CD8-positive, alpha-beta memory T cell (primary cell): ENCODE measurements around the gene POU2AF1. TPM values are rescaled to one million over a fixed set of nuclear protein-coding genes. Genes with fewer than 3 reads are reported as not detected.
A peak's percentile ranks its signal among the peaks of the same experiment; 100 is the strongest.

ENCODE experiments used
- CTCF ChIA-PET: fragments of 350-600 bp; sonication (Branson Sonifier 250); formaldehyde crosslinking; loops from one replicate; lab custom pipeline; 2021; ENCODE audit warnings: antibody characterized with exemption; lab: Charles Lee
- POLR2A ChIA-PET: fragments of 350-600 bp; sonication (Branson Sonifier 250); formaldehyde crosslinking; loops from one replicate; lab custom pipeline; 2021; ENCODE audit warnings: antibody characterized with exemption; lab: Charles Lee
- DNase-seq, 5 donors: peaks; one replicate each; pipeline versions ENCODE4 v3.0.0 to v3.0.0-alpha.2; 2020 to 2022; ENCODE audit warnings: mixed read lengths in 1 of 5
- H3K27ac ChIP-seq: one replicate; pipeline ENCODE4 v1.7.0; 2013; ENCODE audit warnings: low read depth, mild to moderate bottlenecking, low read length, moderate library complexity
- H3K27me3 ChIP-seq: 2 replicates; pipeline ENCODE4 v1.7.0; 2013; ENCODE audit warnings: low read length, mild to moderate bottlenecking; ENCODE audit not compliant: insufficient read depth, poor library complexity, severe bottlenecking
- H3K36me3 ChIP-seq: 2 replicates; pipeline ENCODE4 v1.7.0; 2013; ENCODE audit warnings: mild to moderate bottlenecking, low read length, moderate library complexity; ENCODE audit not compliant: insufficient read depth
- H3K4me1 ChIP-seq: 2 replicates; pipeline ENCODE4 v1.7.0; 2013; ENCODE audit warnings: mild to moderate bottlenecking, low read length, moderate library complexity; ENCODE audit not compliant: insufficient read depth
- H3K4me3 ChIP-seq: 2 replicates; pipeline ENCODE4 v1.7.0; 2013; ENCODE audit warnings: mild to moderate bottlenecking, low read length
- H3K9me3 ChIP-seq: 2 replicates; pipeline ENCODE4 v1.7.0; 2013; ENCODE audit warnings: mild to moderate bottlenecking, low read length
- H3K27ac Mint-ChIP-seq, 8 donors: one replicate each; pipeline ENCODE4 v1.8.0; 2020 to 2021; ENCODE audit warnings: mixed read lengths in 8 of 8, mild to moderate bottlenecking in 6 of 8, inconsistent platforms in 3 of 8, moderate library complexity in 3 of 8
- H3K27me3 Mint-ChIP-seq, 2 donors: one replicate each; pipeline ENCODE4 v1.8.0; 2020 to 2021; ENCODE audit warnings: mixed read lengths in 2 of 2, mild to moderate bottlenecking in 1 of 2, moderate library complexity in 1 of 2
- H3K36me3 Mint-ChIP-seq, 3 donors: one replicate each; pipeline ENCODE4 v1.8.0; 2020 to 2021; ENCODE audit warnings: mixed read lengths in 3 of 3, inconsistent platforms in 1 of 3, mild to moderate bottlenecking in 1 of 3
- H3K4me1 Mint-ChIP-seq, 3 donors: one replicate each; pipeline ENCODE4 v1.8.0; 2020 to 2021; ENCODE audit warnings: mixed read lengths in 3 of 3, inconsistent platforms in 1 of 3, mild to moderate bottlenecking in 1 of 3
- H3K4me3 Mint-ChIP-seq, 7 donors: one replicate each; pipeline ENCODE4 v1.8.0; 2020 to 2021; ENCODE audit warnings: mixed read lengths in 7 of 7, mild to moderate bottlenecking in 6 of 7, moderate library complexity in 4 of 7, inconsistent platforms in 2 of 7
- H3K9me3 Mint-ChIP-seq, 5 donors: one replicate each; pipeline ENCODE4 v1.8.0; 2020 to 2022; ENCODE audit warnings: mixed read lengths in 5 of 5, mild to moderate bottlenecking in 3 of 5, moderate library complexity in 2 of 5, inconsistent platforms in 1 of 5
- polyA plus RNA-seq: library from polyadenylated mRNA; unstranded; fragments of 300-500 nt; fragmentation: Illumina TruSeq; gene quantifications from one replicate; pipeline ENCODE4 v1.2.3, GENCODE V29; 2021
- total RNA-seq, 2 experiments: library from RNA; stranded (reverse); gene quantifications; one replicate each; pipeline ENCODE4 v1.2.3, GENCODE V29; 2021

POU2AF1 gene
- total and polyA plus RNA-seq, 3 experiments from 2014 or later = 1.5 to 2.3 TPM; not detected in 1

DNA sequence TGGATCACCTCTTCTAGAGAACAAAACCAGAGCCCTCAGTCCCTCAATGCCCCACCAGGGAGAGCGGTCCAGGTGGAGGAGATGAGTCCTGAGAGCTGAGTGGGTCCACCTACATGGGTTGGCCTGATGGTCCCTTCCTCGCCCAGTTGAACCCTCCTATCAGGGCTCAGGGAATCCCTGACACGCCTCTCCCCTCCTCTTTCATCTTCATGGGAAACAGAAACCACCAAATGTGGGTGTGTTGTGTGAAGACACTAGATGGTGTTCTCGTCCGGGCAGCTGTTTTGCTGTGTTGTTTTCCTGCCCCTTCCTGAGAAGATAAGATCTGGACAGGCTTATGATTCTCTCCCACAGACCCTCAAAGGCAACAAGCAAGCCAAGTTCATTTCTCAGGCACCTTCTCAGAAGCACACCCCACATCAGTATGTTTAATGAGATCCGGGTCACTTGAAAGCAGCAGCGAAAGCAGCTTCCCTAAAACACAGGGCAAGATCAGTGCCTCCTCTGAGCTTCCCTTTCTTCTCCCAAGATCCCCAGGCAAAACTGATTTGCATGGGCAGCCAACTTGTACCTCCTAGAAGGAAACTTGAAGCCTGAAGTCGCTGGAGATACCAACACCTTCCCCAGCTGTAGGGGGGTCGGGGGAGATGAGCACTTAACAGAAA is 35.3 kb upstream of the POU2AF1 start:
- H3K27me3 Mint-ChIP-seq = peaks cover 2 to 4% of the 10 kb centered on the region in 2 donors
- H3K9me3 Mint-ChIP-seq = no peaks in the 10 kb centered on the region
- Histone ChIP-seq H3K27ac (no peak overlapping the region), H3K27me3 (no peaks in the 10 kb centered on the region), H3K36me3 (no peaks in the 10 kb centered on the region), H3K4me1 (peaks cover 11% of the 10 kb centered on the region), H3K9me3 (no peaks in the 10 kb centered on the region), H3K4me3 (no peak overlapping the region)
- no peaks in the 10 kb centered on the region for H3K36me3 Mint-ChIP-seq
- DNase-seq = no peak
- CTCF ChIA-PET = no interaction called here
- POLR2A ChIA-PET = no interaction called here
- H3K4me3 Mint-ChIP-seq = peak overlapping the region in 1 of 7 donors; percentile 54
- H3K4me1 Mint-ChIP-seq = peaks cover 17 to 30% (median 18%) of the 10 kb centered on the region in 3 donors
- peak overlapping the region in 1 of 8 donors; percentile 16 for H3K27ac Mint-ChIP-seq

- no peak overlapping the region for H3K27ac ChIP-seq
Observed at GRCh38 chr11:111413849-111414248, 34.8 kb upstream of the POU2AF1 start.

DNA sequence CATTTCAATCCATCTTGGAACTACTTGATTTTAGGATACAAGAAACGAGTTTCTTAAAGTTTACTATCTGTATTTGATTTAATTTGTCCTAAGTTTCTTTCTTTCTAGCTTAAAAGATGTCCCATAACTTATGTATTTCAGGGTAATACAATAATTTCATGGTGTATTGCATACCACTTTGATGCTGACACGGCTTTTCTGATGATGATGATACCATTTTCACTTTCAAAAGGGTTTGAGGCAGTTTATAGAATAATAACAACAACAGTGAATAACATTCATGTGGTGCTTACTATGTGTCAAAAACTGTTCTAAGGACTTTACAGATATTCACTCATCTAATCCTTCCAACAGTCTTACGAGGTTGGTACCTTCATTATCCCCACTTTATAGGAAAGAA is 33.2 kb upstream of the POU2AF1 start:
- Mint-ChIP-seq H3K4me1 (peaks cover 11 to 22% (median 11%) of the 10 kb centered on the region in 3 donors), H3K4me3 (no peak overlapping the region), H3K27ac (no peak overlapping the region), H3K36me3 (no peaks in the 10 kb centered on the region), H3K27me3 (peaks cover 4 to 5% of the 10 kb centered on the region in 2 donors), H3K9me3 (no peaks in the 10 kb centered on the region)
- Histone ChIP-seq H3K27ac (no peak overlapping the region), H3K36me3 (no peaks in the 10 kb centered on the region), H3K27me3 (no peaks in the 10 kb centered on the region), H3K4me3 (no peak overlapping the region), H3K4me1 (peaks cover 10% of the 10 kb centered on the region), H3K9me3 (no peaks in the 10 kb centered on the region)
- CTCF ChIA-PET = no interaction called here
- DNase-seq = no peak
- POLR2A ChIA-PET = no interaction called here

More at GRCh38 chr11:111413849-111414248, 34.8 kb upstream of the POU2AF1 start:
- no peaks in the 10 kb centered on the region for H3K9me3 Mint-ChIP-seq
- peaks cover 17 to 30% (median 18%) of the 10 kb centered on the region in 3 donors for H3K4me1 Mint-ChIP-seq
- no peaks in the 10 kb centered on the region for H3K36me3 Mint-ChIP-seq
- no peak overlapping the region for H3K27ac Mint-ChIP-seq
- no peak overlapping the region for H3K4me3 ChIP-seq
- H3K27me3 ChIP-seq = no peaks in the 10 kb centered on the region
- peaks cover 11% of the 10 kb centered on the region for H3K4me1 ChIP-seq
- no peak overlapping the region for H3K4me3 Mint-ChIP-seq
- H3K27me3 Mint-ChIP-seq = peaks cover 2 to 4% of the 10 kb centered on the region in 2 donors
- ChIA-PET POLR2A (no interaction called here), CTCF (no interaction called here)
- no peaks in the 10 kb centered on the region for H3K9me3 ChIP-seq
- no peaks in the 10 kb centered on the region for H3K36me3 ChIP-seq
- DNase-seq = no peak

- ChIA-PET CTCF (no interaction called here), POLR2A (no interaction called here)
- Histone ChIP-seq H3K4me1 (peaks cover 4% of the 10 kb centered on the region), H3K9me3 (no peaks in the 10 kb centered on the region), H3K27ac (no peak overlapping the region), H3K36me3 (no peaks in the 10 kb centered on the region), H3K27me3 (no peaks in the 10 kb centered on the region), H3K4me3 (no peak overlapping the region)
- no peak overlapping the region for H3K27ac Mint-ChIP-seq
- H3K27me3 Mint-ChIP-seq = peaks cover 4 to 5% of the 10 kb centered on the region in 2 donors
- DNase-seq = no peak
- H3K4me1 Mint-ChIP-seq = peaks cover 6 to 17% (median 7%) of the 10 kb centered on the region in 3 donors
- no peaks in the 10 kb centered on the region for H3K36me3 Mint-ChIP-seq
- no peak overlapping the region for H3K4me3 Mint-ChIP-seq
- no peaks in the 10 kb centered on the region for H3K9me3 Mint-ChIP-seq
Observed at GRCh38 chr11:111411456-111411855, 32.4 kb upstream of the POU2AF1 start.

- CTCF ChIA-PET = no interaction called here
- Mint-ChIP-seq H3K4me1 (peaks cover 6 to 17% (median 7%) of the 10 kb centered on the region in 3 donors), H3K27ac (no peak overlapping the region), H3K4me3 (peak overlapping the region in 1 of 7 donors; percentile 15), H3K27me3 (peaks cover 4% of the 10 kb centered on the region in 2 donors), H3K9me3 (no peaks in the 10 kb centered on the region), H3K36me3 (no peaks in the 10 kb centered on the region)
- Histone ChIP-seq H3K27me3 (no peaks in the 10 kb centered on the region), H3K27ac (no peak overlapping the region), H3K4me1 (peaks cover 4% of the 10 kb centered on the region), H3K9me3 (no peaks in the 10 kb centered on the region), H3K4me3 (no peak overlapping the region), H3K36me3 (no peaks in the 10 kb centered on the region)
- no peak for DNase-seq
- POLR2A ChIA-PET = no interaction called here
Observed at GRCh38 chr11:111410951-111411350, 31.9 kb upstream of the POU2AF1 start.

DNA sequence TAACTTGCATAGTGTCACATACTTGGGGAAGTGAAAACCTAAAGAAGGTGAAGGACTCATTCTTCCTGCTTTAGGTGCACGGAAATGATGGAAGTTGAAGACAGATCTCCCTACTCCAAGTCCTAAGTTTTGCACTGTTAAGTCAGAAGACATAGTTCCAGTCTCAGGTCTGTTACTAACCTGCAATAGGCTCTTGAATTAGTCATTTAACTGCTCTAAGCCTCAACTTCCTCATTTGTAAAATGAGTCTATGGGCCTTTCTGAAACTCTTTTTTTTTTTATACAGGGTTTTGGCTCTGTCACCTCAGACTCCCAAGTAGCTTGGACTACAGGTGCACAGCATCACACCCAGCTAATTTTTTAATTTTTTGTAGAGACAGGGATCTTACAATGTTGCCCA is 30.8 kb upstream of the POU2AF1 start:
- no peak overlapping the region for H3K27ac Mint-ChIP-seq
- no peaks in the 10 kb centered on the region for H3K36me3 ChIP-seq
- H3K27ac ChIP-seq = no peak overlapping the region
- ChIA-PET CTCF (no interaction called here), POLR2A (no interaction called here)
- no peak for DNase-seq
- H3K36me3 Mint-ChIP-seq = no peaks in the 10 kb centered on the region
- no peaks in the 10 kb centered on the region for H3K9me3 ChIP-seq
- H3K4me3 Mint-ChIP-seq = no peak overlapping the region
- no peak overlapping the region for H3K4me3 ChIP-seq
- peaks cover 3 to 5% of the 10 kb centered on the region in 2 donors for H3K27me3 Mint-ChIP-seq
- peaks cover 6 to 11% (median 7%) of the 10 kb centered on the region in 3 donors for H3K4me1 Mint-ChIP-seq
- no peaks in the 10 kb centered on the region for H3K27me3 ChIP-seq
- H3K9me3 Mint-ChIP-seq = no peaks in the 10 kb centered on the region
- H3K4me1 ChIP-seq = peaks cover 4% of the 10 kb centered on the region

DNA sequence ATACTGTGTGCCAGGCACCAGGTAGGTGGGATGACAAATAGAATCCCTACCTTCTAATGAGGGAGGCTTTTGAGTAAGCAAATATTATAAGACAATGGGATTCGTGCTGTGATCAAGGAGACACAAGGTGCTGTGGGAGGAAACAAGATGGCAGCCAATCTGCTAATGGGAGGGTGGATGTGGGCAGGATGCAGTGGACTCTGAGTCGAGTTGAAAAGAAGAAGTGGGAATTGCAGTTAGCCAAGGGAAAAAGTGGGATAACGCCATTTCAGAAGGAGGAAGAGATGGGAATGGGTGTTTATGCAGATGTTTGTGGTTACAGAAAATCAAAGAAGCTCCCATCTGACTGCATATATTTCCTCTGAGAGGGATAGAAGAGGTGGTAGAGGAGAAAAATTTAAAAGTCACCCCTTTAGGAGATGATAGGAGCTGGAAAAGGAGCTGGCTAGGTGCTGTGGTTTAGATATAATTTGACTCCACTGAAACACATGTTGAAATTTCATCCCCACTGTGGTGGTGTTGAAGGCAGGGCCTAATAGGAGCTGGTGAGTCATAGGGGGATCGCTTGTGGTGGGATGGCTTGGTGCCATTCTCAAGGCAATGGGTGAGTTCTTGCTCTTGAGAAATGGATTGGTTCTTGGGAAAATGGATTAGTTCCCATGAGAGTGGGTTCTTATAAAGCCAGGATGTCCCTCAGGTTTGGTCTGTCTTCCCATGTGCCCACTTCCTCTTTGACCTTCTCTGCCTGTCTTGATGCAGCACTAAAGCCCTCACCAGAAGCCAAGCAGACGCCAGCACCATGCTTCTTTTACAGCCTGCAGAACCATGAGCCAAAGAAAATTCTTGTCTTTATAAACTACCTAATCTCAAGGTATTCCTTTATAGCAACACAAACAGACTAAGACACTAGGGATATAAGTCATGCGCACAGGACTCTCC is 30.0 kb upstream of the POU2AF1 start:
- POLR2A ChIA-PET = no interaction called here
- Mint-ChIP-seq H3K27ac (no peak overlapping the region), H3K9me3 (peaks cover 0 to 2% (median 0%) of the 10 kb centered on the region in 5 donors), H3K27me3 (peaks cover 3% of the 10 kb centered on the region in 2 donors), H3K4me1 (peaks cover 0 to 2% (median 0%) of the 10 kb centered on the region in 3 donors), H3K36me3 (no peaks in the 10 kb centered on the region), H3K4me3 (no peak overlapping the region)
- Histone ChIP-seq H3K4me3 (no peak overlapping the region), H3K4me1 (no peaks in the 10 kb centered on the region), H3K27ac (no peak overlapping the region), H3K27me3 (no peaks in the 10 kb centered on the region), H3K36me3 (no peaks in the 10 kb centered on the region), H3K9me3 (no peaks in the 10 kb centered on the region)
- CTCF ChIA-PET = no interaction called here
- DNase-seq = no peak

DNA sequence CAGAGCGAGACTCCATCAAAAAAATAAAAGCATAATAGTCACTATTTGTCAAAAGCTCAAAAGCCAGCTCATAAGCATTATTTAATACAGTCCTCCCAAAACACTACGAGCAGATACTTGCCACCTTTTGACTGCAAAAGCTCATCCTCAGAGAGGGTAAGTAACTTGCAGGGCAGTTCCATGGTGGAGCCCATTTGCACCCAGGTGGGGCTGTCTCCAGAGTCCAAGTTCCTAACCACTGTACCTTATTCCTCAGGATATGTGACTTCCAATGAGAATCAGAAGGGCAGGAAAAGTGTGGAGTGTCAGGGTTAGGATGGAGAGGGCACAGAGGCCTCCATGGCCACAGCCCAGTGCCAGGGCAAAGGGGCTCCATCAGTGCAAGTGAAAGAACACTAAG is 28.6 kb upstream of the POU2AF1 start:
- ChIA-PET CTCF (no interaction called here), POLR2A (no interaction called here)
- Histone ChIP-seq H3K4me1 (no peaks in the 10 kb centered on the region), H3K36me3 (no peaks in the 10 kb centered on the region), H3K27ac (no peak overlapping the region), H3K27me3 (no peaks in the 10 kb centered on the region), H3K9me3 (no peaks in the 10 kb centered on the region), H3K4me3 (no peak overlapping the region)
- peaks cover 3% of the 10 kb centered on the region in 2 donors for H3K27me3 Mint-ChIP-seq
- no peak overlapping the region for H3K4me3 Mint-ChIP-seq
- H3K4me1 Mint-ChIP-seq = no peaks in the 10 kb centered on the region
- H3K36me3 Mint-ChIP-seq = no peaks in the 10 kb centered on the region
- no peak overlapping the region for H3K27ac Mint-ChIP-seq
- DNase-seq = no peak
- H3K9me3 Mint-ChIP-seq = peaks cover 0 to 3% (median 0%) of the 10 kb centered on the region in 5 donors
